Mononuclear cell (primary cell): ENCODE data around the gene GSS. TPM values are rescaled to one million over a fixed set of nuclear protein-coding genes. Genes with fewer than 3 reads are reported as not detected.

Source experiments
- H3K27me3 ChIP-seq: 2 replicates; pipeline ENCODE4 v1.6.0; 2011; ENCODE audit warnings: low read length, control low read depth; ENCODE audit not compliant: insufficient read depth
- H3K4me1 ChIP-seq: 2 replicates; pipeline ENCODE4 v1.5.1; 2011; ENCODE audit warnings: mild to moderate bottlenecking, low read length, control low read depth; ENCODE audit not compliant: insufficient read depth
- H3K4me3 ChIP-seq: 2 replicates; pipeline ENCODE4 v1.5.1; 2011; ENCODE audit warnings: mild to moderate bottlenecking, low read length, moderate library complexity
- H3K9me3 ChIP-seq: 2 replicates; pipeline ENCODE4 v1.5.1; 2011; ENCODE audit warnings: low read depth, mild to moderate bottlenecking, control low read depth, low read length
- total RNA-seq: library from RNA; depleted of rRNA; stranded (reverse); fragments of >200 nt; gene quantifications from one replicate; pipeline ENCODE4 v1.2.3, GENCODE V29; 2012

GSS gene
- total RNA-seq, 1 donor: 17.2 TPM

GRCh38 chr20:34997131-34997561, 41.5 kb upstream of the GSS start:
- H3K4me3 ChIP-seq: no peak overlapping the region
- no peaks in the 10 kb centered on the region for H3K9me3 ChIP-seq
- no peaks in the 10 kb centered on the region for H3K27me3 ChIP-seq
- H3K4me1 ChIP-seq: no peaks in the 10 kb centered on the region

- H3K4me3 ChIP-seq: no peak overlapping the region
- H3K27me3 ChIP-seq: no peaks in the 10 kb centered on the region
- H3K4me1 ChIP-seq: no peaks in the 10 kb centered on the region
- no peaks in the 10 kb centered on the region for H3K9me3 ChIP-seq
Measured at GRCh38 chr20:34996243-34997028, 40.8 kb upstream of the GSS start.

- no peaks in the 10 kb centered on the region for H3K9me3 ChIP-seq
- no peak overlapping the region for H3K4me3 ChIP-seq
- H3K27me3 ChIP-seq: no peaks in the 10 kb centered on the region
- H3K4me1 ChIP-seq: no peaks in the 10 kb centered on the region
Measured at GRCh38 chr20:34995696-34996095, 40.1 kb upstream of the GSS start.

- Histone ChIP-seq H3K9me3 (no peaks in the 10 kb centered on the region), H3K27me3 (no peaks in the 10 kb centered on the region), H3K4me1 (no peaks in the 10 kb centered on the region), H3K4me3 (no peak overlapping the region)
Measured at GRCh38 chr20:34995192-34995591, 39.6 kb upstream of the GSS start.

GRCh38 chr20:34994509-34995131, 39.0 kb upstream of the GSS start:
- Histone ChIP-seq H3K4me1 (no peaks in the 10 kb centered on the region), H3K4me3 (no peak overlapping the region), H3K9me3 (no peaks in the 10 kb centered on the region), H3K27me3 (no peaks in the 10 kb centered on the region)

- H3K9me3 ChIP-seq: no peaks in the 10 kb centered on the region
- no peak overlapping the region for H3K4me3 ChIP-seq
- H3K27me3 ChIP-seq: no peaks in the 10 kb centered on the region
- no peaks in the 10 kb centered on the region for H3K4me1 ChIP-seq
Measured at GRCh38 chr20:34993941-34994508, 38.4 kb upstream of the GSS start.

GRCh38 chr20:34992751-34993417, 37.3 kb upstream of the GSS start:
- Histone ChIP-seq H3K27me3 (no peaks in the 10 kb centered on the region), H3K9me3 (no peaks in the 10 kb centered on the region), H3K4me3 (no peak overlapping the region), H3K4me1 (no peaks in the 10 kb centered on the region)

GRCh38 chr20:34990661-34991214, 35.1 kb upstream of the GSS start:
- no peaks in the 10 kb centered on the region for H3K4me1 ChIP-seq
- H3K9me3 ChIP-seq: no peaks in the 10 kb centered on the region
- no peaks in the 10 kb centered on the region for H3K27me3 ChIP-seq
- H3K4me3 ChIP-seq: no peak overlapping the region

GRCh38 chr20:34990231-34990630, 34.6 kb upstream of the GSS start:
- Histone ChIP-seq H3K9me3 (no peaks in the 10 kb centered on the region), H3K27me3 (no peaks in the 10 kb centered on the region), H3K4me3 (no peak overlapping the region), H3K4me1 (no peaks in the 10 kb centered on the region)

- Histone ChIP-seq H3K9me3 (no peaks in the 10 kb centered on the region), H3K4me1 (no peaks in the 10 kb centered on the region), H3K4me3 (no peak overlapping the region), H3K27me3 (no peaks in the 10 kb centered on the region)
Measured at GRCh38 chr20:34989670-34990069, 34.1 kb upstream of the GSS start.

- Histone ChIP-seq H3K4me3 (no peak overlapping the region), H3K9me3 (no peaks in the 10 kb centered on the region), H3K4me1 (no peaks in the 10 kb centered on the region), H3K27me3 (no peaks in the 10 kb centered on the region)
Measured at GRCh38 chr20:34989118-34989517, 33.5 kb upstream of the GSS start.

- Histone ChIP-seq H3K4me1 (no peaks in the 10 kb centered on the region), H3K9me3 (no peaks in the 10 kb centered on the region), H3K27me3 (no peaks in the 10 kb centered on the region), H3K4me3 (no peak overlapping the region)
Measured at GRCh38 chr20:34988191-34988540, 32.6 kb upstream of the GSS start.

- Histone ChIP-seq H3K27me3 (no peaks in the 10 kb centered on the region), H3K4me1 (no peaks in the 10 kb centered on the region), H3K9me3 (no peaks in the 10 kb centered on the region), H3K4me3 (no peak overlapping the region)
Measured at GRCh38 chr20:34987288-34988190, 31.9 kb upstream of the GSS start.
